GM12865 (cell line): ENCODE results near the gene NIPSNAP3A.

Experiments
- DNase-seq: peaks from one replicate; pipeline ENCODE4 v3.0.0; 2010; ENCODE audit warnings: low read depth
- H3K4me3 ChIP-seq: 2 replicates; pipeline ENCODE4 v1.5.1; 2011; ENCODE audit warnings: mild to moderate bottlenecking, low read depth, low read length, control low read depth
- TF ChIP-seq, protein P1 (sequence below): IDR thresholded peaks from 2 replicates; pipeline ENCODE4 v1.5.1; 2011; ENCODE audit warnings: low read length, control low read depth, low read depth, inconsistent platforms; ENCODE audit not compliant: insufficient read depth; ENCODE audit errors: missing control alignments

NIPSNAP3A gene

DNA sequence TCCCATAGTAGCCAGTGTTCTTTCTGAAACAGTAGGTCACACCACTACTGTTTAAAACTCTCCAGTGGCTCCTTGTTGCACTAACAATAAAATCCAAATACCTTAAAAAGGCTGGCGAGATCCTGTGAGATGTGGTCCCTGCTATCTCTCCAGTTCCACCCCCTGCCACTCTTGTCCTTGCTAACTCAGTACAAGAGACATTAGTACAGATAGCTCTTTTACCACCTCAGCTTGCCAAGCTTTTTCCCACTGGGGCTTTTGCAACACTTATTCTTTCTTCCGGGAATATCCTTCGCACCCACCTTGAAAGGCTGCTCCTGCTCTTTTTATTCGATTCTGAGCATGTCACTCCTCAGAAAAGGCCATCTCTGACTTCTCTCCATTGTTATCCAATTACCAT lies 31.3 kb downstream of the NIPSNAP3A start:
- no peak overlapping the region for H3K4me3 ChIP-seq
- TF ChIP-seq, protein P1, sequence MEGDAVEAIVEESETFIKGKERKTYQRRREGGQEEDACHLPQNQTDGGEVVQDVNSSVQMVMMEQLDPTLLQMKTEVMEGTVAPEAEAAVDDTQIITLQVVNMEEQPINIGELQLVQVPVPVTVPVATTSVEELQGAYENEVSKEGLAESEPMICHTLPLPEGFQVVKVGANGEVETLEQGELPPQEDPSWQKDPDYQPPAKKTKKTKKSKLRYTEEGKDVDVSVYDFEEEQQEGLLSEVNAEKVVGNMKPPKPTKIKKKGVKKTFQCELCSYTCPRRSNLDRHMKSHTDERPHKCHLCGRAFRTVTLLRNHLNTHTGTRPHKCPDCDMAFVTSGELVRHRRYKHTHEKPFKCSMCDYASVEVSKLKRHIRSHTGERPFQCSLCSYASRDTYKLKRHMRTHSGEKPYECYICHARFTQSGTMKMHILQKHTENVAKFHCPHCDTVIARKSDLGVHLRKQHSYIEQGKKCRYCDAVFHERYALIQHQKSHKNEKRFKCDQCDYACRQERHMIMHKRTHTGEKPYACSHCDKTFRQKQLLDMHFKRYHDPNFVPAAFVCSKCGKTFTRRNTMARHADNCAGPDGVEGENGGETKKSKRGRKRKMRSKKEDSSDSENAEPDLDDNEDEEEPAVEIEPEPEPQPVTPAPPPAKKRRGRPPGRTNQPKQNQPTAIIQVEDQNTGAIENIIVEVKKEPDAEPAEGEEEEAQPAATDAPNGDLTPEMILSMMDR = no peak
- DNase-seq = no peak

DNA sequence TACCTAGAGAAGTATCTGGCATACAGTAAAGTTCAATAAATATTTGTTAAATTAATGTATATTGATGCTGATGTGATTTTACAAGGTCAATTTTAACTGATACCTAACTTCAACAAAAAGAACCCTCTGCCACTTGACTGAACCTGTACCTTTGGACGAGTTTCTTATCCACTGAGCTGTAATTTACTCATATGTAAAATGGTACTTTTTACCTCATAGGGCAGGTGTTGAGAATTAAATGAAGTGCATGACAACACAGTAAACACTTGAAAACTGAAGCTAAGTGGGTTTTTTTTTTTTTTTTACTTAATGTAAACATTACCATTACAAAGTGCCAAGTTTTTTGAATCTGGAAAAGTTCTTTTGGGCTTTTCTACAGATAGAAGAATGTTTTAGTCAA lies 31.9 kb downstream of the NIPSNAP3A start:
- no peak for DNase-seq
- H3K4me3 ChIP-seq = no peak overlapping the region
- TF ChIP-seq, protein P1 = no peak

DNA sequence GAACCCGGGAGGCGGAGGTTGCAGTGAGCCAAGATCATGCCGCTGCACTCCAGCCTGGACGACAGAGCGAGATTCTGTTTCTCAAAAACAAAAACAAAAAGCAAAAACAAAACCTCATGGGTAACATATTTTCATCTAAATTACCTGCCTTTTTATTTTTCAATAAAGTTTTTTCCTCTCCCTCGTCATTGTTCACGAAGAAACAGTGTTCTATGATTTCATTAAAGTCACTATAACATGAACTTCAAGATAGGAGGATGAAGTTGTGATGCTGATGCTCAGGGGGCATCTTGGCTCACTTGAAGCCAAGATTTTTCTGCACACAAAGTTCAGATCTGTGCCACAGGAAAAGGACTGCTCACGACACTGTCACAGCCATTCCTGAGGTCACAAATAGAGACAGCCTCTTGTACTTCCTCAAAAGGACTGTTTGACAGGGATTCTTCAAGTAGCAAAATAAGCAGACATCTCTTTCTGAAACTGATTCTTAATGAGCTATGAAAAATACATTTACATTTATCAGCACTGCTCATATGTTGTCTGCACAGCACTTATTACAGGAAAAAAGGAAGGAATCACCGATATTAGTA lies 32.6 kb downstream of the NIPSNAP3A start:
- no peak for DNase-seq
- no peak overlapping the region for H3K4me3 ChIP-seq
- TF ChIP-seq, protein P1 = no peak

DNA sequence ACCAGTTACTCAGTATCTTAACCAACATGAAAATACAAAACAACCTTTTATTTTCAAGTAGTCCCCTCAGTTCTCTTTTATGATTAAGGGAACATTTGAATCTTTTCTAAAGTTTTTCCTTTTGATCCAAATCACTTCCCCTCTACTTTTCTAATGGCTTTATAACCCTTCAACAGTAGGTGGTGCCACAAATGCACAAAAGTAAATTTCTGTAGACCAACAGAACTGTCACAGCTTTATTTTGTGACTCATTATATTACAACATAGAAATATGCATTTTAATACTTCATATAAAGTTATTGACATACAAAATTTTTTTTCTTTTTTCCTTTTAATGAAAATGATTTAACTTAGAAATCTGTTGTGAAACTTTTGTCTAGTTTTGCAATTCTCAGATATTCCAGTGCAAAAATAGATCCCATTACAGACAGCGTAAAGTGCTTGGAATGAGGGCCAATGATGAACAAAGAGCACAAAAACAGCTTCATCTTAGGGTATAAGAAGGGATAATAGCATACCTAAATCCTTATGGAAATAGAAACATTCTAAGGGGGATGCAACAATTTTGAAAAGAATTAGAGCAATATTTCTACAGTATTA lies 33.4 kb downstream of the NIPSNAP3A start:
- TF ChIP-seq, protein P1 = peak; percentile 32
- no peak overlapping the region for H3K4me3 ChIP-seq
- DNase-seq = peak; percentile 38

DNA sequence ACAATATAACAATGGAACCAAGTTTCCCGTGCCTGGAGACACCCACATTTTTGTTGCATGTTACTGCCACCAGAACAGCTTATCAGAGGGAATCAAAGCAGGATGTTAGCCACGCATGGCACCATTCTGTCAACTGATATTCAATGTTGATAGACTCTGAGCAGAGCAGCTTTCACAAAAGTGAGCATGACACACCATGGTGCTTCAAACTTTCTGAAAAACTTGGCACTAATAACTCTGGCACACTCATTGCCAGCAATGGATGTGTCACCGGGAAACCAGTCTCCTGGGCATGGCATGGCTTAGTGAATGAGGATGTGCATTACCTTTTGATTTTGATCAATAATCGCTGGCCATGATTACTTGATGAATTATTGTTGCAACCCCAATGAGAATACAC lies 36.1 kb downstream of the NIPSNAP3A start:
- DNase-seq = no peak
- no peak overlapping the region for H3K4me3 ChIP-seq
- TF ChIP-seq, protein P1 = no peak

DNA sequence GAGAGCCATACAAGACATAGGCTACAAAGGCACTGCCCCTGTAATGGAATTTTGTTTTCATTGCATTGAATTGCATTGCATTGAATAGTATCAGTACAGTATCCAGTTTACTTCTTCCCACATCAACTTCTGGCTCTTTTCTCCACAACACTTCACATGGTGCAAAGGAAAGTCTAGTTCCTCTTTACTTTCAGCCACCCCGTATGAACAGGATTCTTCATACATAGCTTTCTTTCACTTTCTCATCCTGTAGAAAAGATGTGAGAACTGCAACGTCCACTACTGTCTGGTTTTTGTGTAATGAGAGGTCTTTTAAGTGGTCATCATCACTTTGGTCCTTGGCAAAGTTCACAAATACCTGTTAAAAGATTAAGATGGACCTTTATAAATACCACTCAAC lies 36.6 kb downstream of the NIPSNAP3A start:
- TF ChIP-seq, protein P1 = no peak
- no peak overlapping the region for H3K4me3 ChIP-seq
- peak; percentile 45 for DNase-seq

DNA sequence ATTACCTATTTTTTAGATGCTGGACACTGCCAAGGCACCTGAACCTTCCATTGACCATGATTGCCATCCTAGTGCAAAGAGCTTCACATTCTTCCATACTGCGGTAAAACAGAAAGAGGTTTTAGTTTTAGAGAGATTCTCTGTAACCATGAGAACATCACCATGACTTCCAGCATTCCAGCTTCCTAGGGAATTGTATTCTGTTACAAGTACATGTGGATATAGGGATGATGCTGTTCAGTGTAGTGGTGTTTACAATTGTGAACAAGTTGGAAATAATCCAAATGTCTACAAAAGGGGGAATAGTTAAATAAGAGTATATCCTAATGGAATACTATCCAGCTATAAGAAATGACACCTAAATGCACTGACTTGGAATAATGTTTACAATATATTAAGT lies 38.8 kb downstream of the NIPSNAP3A start:
- TF ChIP-seq, protein P1 = no peak
- no peak for DNase-seq

More for the DNA sequence above, 38.8 kb downstream of the NIPSNAP3A start:
- no peak overlapping the region for H3K4me3 ChIP-seq
